Measurements from ENCODE around the gene NFX1. TPM values are rescaled to one million over a fixed set of nuclear protein-coding genes. Genes with fewer than 3 reads are reported as not detected.

NFX1 gene
- total and polyA plus RNA-seq, 9 of the 15 experiments (the other 6 are each of a cell fraction or from before 2014, with no cell fraction given): 8.8 to 38.9 (median 26.8) TPM

GRCh38 chr9:33249087-33249658 is 41.1 kb upstream of the NFX1 start (continued):
- TF ChIP-seq THRA (IDR thresholded peaks at IDR 0.05) (no peak), CUX1 (CRISPR knock-in tag; IDR thresholded peaks at IDR 0.05) (no peak)

GRCh38 chr9:33249983-33250382 is 40.3 kb upstream of the NFX1 start:
- Histone ChIP-seq H3K4me1 (replicated peaks in 1 of 2; ENCODE audit: control insufficient read depth in 2 of 2, insufficient read depth in 2 of 2, low read length in 2 of 2) (no peaks in the 10 kb centered on the region), H3K27me3 (ENCODE audit: control insufficient read depth in 2 of 2, insufficient read depth in 2 of 2, low read length in 2 of 2) (no peaks in the 10 kb centered on the region), H4K20me1 (replicated peaks; ENCODE audit: control insufficient read depth, insufficient read depth, low read length) (no peaks in the 10 kb centered on the region; the same call in 1 of the 2 replicates), H3K79me2 (ENCODE audit: control insufficient read depth, insufficient read depth, low read length) (no peaks in the 10 kb centered on the region), H3K36me3 (ENCODE audit: control insufficient read depth, insufficient read depth, low read length) (peaks cover 28% of the 10 kb centered on the region; the same call in 2 of the 3 replicates), H3K4me2 (ENCODE audit: insufficient read depth, low read length) (no peak overlapping the region), H2AFZ (ENCODE audit: low read depth, low read length) (no peak overlapping the region), H3K9me3 (replicated peaks; ENCODE audit: control insufficient read depth, insufficient read depth, low read depth, low read length) (no peaks in the 10 kb centered on the region), H3K9ac (ENCODE audit: insufficient read depth in 1 of 2, low read depth in 2 of 2, low read length in 2 of 2) (no peak overlapping the region), H3K4me3 (no peak overlapping the region), H3K27ac (ENCODE audit: extremely low read depth, low read depth, low read length) (no peak overlapping the region), H3K9me1 (ENCODE audit: control insufficient read depth, insufficient read depth, low read length) (no peaks in the 10 kb centered on the region)
- no peak for ATAC-seq
- in situ Hi-C loops (cut with MboI): loop anchor here (25.0 kb wide), 2 partner anchors 688 to 863 kb away; partner anchors contain the start of genes ACO1, NDUFB6, SMIM27 and TOPORS
- POLR2A ChIA-PET: interaction anchor here (1.2 to 2.6 kb wide), 4 partner anchors 10 to 33 kb away, joined by 3 to 10 read pairs (median 7); partner anchors contain the start of genes BAG1, CHMP5 and SPINK4
- CTCF ChIA-PET (ENCODE audit: low intra/inter-chr PET ratio): no interaction called here
- no TSS peak for BruUV-seq (replicated peaks)
- WGBS (ENCODE audit: insufficient coverage, low coverage, missing lambda C conversion rate): 77% methylated on average over 2 of the region's 2 CpGs
- FAIRE-seq: no peak
- DNase-seq (ENCODE audit: extremely low read depth in 1 of 4, low spot score in 3 of 4): no peak
- intact Hi-C loops (cut with micrococcal nuclease): no loop called here
- TF ChIP-seq TCF7L2 (IDR thresholded peaks at IDR 0.05; ENCODE audit: low read depth, low read length): no peak
- no peak for TF ChIP-seq CBX3 (IDR thresholded peaks at IDR 0.05; ENCODE audit: borderline replicate concordance in 1 of 2, low read length in 2 of 2)
- no peak for TF ChIP-seq ADNP (tag; IDR thresholded peaks at IDR 0.05)
- no peak for TF ChIP-seq ZKSCAN3 (CRISPR knock-in tag; IDR thresholded peaks at IDR 0.05)
- no peak for TF ChIP-seq HDAC3 (IDR thresholded peaks at IDR 0.05; ENCODE audit: borderline replicate concordance, partially characterized antibody)
- TF ChIP-seq PTRF (tag; IDR thresholded peaks at IDR 0.05): no peak
- no peak for TF ChIP-seq ERF (CRISPR knock-in tag; IDR thresholded peaks at IDR 0.05)
- no peak for TF ChIP-seq ZFP1 (CRISPR knock-in tag; IDR thresholded peaks at IDR 0.05)
- TF ChIP-seq NELFE (IDR thresholded peaks at IDR 0.05; ENCODE audit: insufficient read depth, insufficient read length): no peak
- no peak for TF ChIP-seq ZNF586 (CRISPR knock-in tag; conservative IDR thresholded peaks at IDR 0.05)
- TF ChIP-seq ZNF253 (CRISPR knock-in tag; conservative IDR thresholded peaks at IDR 0.05): no peak
- no peak for TF ChIP-seq SRSF1 (IDR thresholded peaks at IDR 0.05; ENCODE audit: low read depth, low read length)
- no peak for TF ChIP-seq NEUROD1 (IDR thresholded peaks at IDR 0.05; ENCODE audit: borderline replicate concordance, low read depth, low read length, partially characterized antibody)
- TF ChIP-seq ZKSCAN8 (CRISPR knock-in tag; IDR thresholded peaks at IDR 0.05): no peak

Measured in K562 (cell line).